Prostate gland (tissue), 2 donors: ENCODE results near the gene CREG2.

Source experiments
- POLR2A ChIP-seq: fragments of 450-650 bp; IDR thresholded peaks from one replicate; pipeline ENCODE4 v1.6.1; 2016; ENCODE audit warnings: antibody characterized with exemption, mild to moderate bottlenecking
- TF ChIP-seq, protein P1 (sequence below), 4 experiments: fragments of 200-600 bp in 2 of 4; fragments of 450-650 bp in 2 of 4; sonication (generic) in 2 of 4; IDR thresholded peaks; 1 replicate in 3 of 4; 2 replicates in 1 of 4; pipeline ENCODE4 v1.5.1; 2016 to 2019; ENCODE audit warnings: antibody characterized with exemption in 4 of 4, mild to moderate bottlenecking in 2 of 4, moderate library complexity in 2 of 4

DNA sequence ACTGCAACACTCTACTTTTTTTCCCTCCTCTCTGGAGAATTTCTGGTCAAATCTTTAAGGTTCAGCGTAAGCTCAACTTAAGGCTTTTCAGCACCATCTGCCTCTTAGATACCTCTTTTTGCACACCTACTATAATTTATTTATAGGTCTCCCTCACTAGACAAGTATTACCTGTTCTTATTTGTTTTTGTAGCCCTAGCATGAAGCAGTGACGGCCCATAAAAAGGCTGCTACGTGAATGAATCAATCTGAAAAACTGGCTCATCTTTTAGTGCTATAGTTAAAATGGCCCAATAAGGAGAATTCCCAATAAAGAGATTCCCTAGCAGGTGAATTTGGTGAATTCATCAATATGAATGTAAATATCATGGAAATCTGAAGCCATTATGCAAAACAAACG is 85.3 kb downstream of the CREG2 start:
- TF ChIP-seq, protein P1, sequence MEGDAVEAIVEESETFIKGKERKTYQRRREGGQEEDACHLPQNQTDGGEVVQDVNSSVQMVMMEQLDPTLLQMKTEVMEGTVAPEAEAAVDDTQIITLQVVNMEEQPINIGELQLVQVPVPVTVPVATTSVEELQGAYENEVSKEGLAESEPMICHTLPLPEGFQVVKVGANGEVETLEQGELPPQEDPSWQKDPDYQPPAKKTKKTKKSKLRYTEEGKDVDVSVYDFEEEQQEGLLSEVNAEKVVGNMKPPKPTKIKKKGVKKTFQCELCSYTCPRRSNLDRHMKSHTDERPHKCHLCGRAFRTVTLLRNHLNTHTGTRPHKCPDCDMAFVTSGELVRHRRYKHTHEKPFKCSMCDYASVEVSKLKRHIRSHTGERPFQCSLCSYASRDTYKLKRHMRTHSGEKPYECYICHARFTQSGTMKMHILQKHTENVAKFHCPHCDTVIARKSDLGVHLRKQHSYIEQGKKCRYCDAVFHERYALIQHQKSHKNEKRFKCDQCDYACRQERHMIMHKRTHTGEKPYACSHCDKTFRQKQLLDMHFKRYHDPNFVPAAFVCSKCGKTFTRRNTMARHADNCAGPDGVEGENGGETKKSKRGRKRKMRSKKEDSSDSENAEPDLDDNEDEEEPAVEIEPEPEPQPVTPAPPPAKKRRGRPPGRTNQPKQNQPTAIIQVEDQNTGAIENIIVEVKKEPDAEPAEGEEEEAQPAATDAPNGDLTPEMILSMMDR (IDR thresholded peaks at IDR 0.05) = no peak
- no peak for TF ChIP-seq POLR2A
